Bronchial epithelial cell (primary cell): Measurements from ENCODE around the gene CDH3. TPM values are rescaled to one million over a fixed set of nuclear protein-coding genes. Genes with fewer than 3 reads are reported as not detected.
A peak's percentile ranks its signal among the peaks of the same experiment; 100 is the strongest.

Source experiments
- DNase-seq: peaks from one replicate; pipeline ENCODE4 v3.0.0-alpha.2; 2010; ENCODE audit warnings: low read depth
- FAIRE-seq: peaks from 2 replicates; lab custom pipeline; 2011; peaks lifted over from hg19 to GRCh38; lab: Jason Lieb, UNC
- H3K27me3 ChIP-seq: 2 replicates; pipeline ENCODE4 v1.5.1; 2011; ENCODE audit warnings: low read length; ENCODE audit not compliant: control insufficient read depth, insufficient read depth
- H3K36me3 ChIP-seq: 2 replicates; pipeline ENCODE4 v1.5.1; 2011; ENCODE audit warnings: low read length; ENCODE audit not compliant: control insufficient read depth, insufficient read depth
- H3K4me3 ChIP-seq: 2 replicates; pipeline ENCODE4 v1.5.1; 2011; ENCODE audit warnings: mild to moderate bottlenecking, low read depth, low read length, control low read depth
- CTCF ChIP-seq: IDR thresholded peaks from 2 replicates; pipeline ENCODE4 v1.5.1; 2011; ENCODE audit warnings: mild to moderate bottlenecking, moderate library complexity, low read length, control low read depth, inconsistent platforms; ENCODE audit not compliant: insufficient read depth, severe bottlenecking
- total RNA-seq: library from RNA; depleted of rRNA; stranded (reverse); fragments of >200 nt; gene quantifications from 2 replicates; pipeline ENCODE4 v1.2.1, GENCODE V29; 2014

CDH3 gene
- total RNA-seq, 1 donor from 2014 or later, result 564 TPM

DNA sequence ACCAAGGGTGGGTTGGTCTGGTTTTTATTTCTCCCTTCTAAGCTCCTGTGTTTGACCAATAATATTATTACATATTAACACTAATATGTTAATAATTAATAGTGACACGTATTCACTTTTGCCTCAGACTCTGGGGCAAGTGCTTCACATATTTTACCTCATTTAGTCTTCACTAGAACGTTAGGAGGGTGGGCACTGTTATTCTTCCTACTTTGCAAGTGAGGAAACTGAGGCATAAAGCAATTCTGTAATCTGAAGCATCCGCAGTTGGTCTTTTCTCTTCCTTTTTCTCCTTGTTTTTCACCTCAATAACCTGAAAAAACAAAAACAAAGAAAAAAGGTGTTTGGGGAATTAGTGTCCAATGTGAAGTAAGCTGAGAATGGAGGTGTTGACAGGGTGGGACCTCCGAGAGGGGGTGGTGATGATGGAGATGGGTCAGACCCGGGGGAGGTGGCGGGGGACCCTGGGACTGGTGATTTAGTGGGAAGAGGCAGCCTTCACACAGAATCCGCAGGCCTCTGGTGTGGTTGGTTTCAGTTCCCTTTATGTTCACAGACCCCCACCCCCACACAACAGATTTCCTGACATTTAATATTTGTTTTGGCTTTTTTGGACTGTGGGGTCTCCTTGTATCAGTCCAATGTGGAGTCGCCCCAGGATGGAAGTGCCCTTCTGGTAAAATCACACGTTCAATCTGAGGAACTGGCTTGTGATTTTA is 95.7 kb downstream of the CDH3 start:
- Histone ChIP-seq H3K4me3 (no peak overlapping the region), H3K36me3 (peaks cover 7% of the 10 kb centered on the region), H3K27me3 (no peaks in the 10 kb centered on the region)
- no peak for TF ChIP-seq CTCF
- no peak for FAIRE-seq
- no peak for DNase-seq

DNA sequence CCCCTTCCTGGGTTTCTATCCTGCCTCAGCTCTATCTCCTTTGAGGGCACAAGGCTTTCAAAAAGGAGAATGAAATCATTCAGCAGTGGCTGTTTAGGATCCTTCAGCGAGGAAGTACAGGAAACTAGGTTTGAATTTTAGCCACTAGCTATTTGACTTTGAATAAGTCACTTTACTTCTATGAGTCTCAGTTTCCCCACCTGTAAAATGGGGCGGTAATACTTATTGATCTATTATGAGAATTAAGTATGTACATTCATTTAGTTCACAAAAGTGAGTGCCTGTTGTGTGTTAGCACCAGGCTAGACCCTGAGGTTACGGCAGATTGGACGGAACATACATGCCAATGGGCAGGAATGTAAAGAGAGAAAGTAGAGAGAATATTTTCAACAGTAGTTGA is 98.6 kb downstream of the CDH3 start:
- Histone ChIP-seq H3K36me3 (peaks cover 11% of the 10 kb centered on the region), H3K27me3 (no peaks in the 10 kb centered on the region), H3K4me3 (no peak overlapping the region)
- FAIRE-seq, result no peak
- DNase-seq, result no peak
- TF ChIP-seq CTCF, result no peak

GRCh38 chr16:68744744-68745280 is 99.7 kb downstream of the CDH3 start:
- TF ChIP-seq CTCF, result no peak
- DNase-seq (peak; percentile 98), FAIRE-seq (peak; percentile 91)
- peaks cover 14% of the 10 kb centered on the region for H3K36me3 ChIP-seq
- no peaks in the 10 kb centered on the region for H3K27me3 ChIP-seq
- H3K4me3 ChIP-seq, result peak overlapping the region; percentile 30

DNA sequence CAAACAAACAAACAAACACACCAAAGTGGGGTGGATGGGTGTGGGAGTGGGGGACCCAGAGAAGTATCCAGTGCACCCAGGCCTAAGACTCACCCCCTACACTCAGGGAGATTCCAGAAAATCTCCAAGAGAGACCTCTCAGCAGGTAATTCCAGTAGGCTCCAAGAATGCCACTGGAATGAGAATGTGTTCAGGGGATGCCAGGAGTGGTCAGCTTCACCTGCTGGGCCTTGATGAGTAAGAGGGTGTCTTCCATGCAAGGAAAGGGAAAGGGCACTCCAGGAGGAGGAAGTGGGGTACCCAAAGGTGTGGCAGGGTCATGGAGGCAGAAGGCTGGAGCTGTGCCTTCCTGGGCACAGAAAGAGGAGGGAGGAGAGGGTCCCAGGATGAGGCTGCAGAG is 101.8 kb downstream of the CDH3 start:
- Histone ChIP-seq H3K27me3 (no peaks in the 10 kb centered on the region), H3K4me3 (no peak overlapping the region), H3K36me3 (peaks cover 12% of the 10 kb centered on the region)
- DNase-seq, result no peak
- no peak for FAIRE-seq
- TF ChIP-seq CTCF, result no peak

DNA sequence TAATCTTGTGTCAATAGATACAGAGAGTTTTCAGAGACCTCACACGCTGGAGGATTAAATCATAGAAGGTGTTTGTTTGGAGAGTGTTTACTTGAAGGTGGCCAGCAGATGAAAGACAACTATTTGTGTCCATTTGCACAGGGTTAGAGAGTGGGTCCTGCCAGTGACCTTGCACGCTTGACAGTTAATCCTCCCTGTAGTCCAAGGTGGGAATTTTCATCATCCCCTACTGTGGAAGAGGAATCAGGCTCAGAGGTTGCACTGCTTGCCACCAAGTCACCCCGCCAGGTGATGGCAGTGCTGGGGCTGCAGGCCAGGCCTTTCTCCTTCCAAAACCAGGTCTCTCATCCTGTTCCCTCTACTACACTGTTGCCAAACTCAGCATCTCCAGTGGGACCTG is 104.3 kb downstream of the CDH3 start:
- DNase-seq, result no peak
- FAIRE-seq, result no peak
- peak; percentile 18 for TF ChIP-seq CTCF
- Histone ChIP-seq H3K36me3 (peaks cover 12% of the 10 kb centered on the region), H3K4me3 (no peak overlapping the region), H3K27me3 (no peaks in the 10 kb centered on the region)

Other genes starting within 250 kb of the CDH3 start
- under 0.01 TPM in 1 of 2 replicates, not detected in the other for gene SMPD3, start 196.8 kb upstream of the CDH3 start, total RNA-seq
- gene ZFP90, start 106.0 kb upstream of the CDH3 start, total RNA-seq, result 18.4 and 21.5 TPM in 2 replicates
- 250 and 360 TPM in 2 replicates for gene CDH1, start 92.0 kb downstream of the CDH3 start, total RNA-seq
- 13.7 and 16.9 TPM in 2 replicates for gene TANGO6, start 198.2 kb downstream of the CDH3 start, total RNA-seq